ENCODE data around the gene RAD51B. TPM values are rescaled to one million over a fixed set of nuclear protein-coding genes. Genes with fewer than 3 reads are reported as not detected.

The RAD51B gene
- total RNA-seq, 1 experiment from 2014 or later: 16.7 TPM

DNA sequence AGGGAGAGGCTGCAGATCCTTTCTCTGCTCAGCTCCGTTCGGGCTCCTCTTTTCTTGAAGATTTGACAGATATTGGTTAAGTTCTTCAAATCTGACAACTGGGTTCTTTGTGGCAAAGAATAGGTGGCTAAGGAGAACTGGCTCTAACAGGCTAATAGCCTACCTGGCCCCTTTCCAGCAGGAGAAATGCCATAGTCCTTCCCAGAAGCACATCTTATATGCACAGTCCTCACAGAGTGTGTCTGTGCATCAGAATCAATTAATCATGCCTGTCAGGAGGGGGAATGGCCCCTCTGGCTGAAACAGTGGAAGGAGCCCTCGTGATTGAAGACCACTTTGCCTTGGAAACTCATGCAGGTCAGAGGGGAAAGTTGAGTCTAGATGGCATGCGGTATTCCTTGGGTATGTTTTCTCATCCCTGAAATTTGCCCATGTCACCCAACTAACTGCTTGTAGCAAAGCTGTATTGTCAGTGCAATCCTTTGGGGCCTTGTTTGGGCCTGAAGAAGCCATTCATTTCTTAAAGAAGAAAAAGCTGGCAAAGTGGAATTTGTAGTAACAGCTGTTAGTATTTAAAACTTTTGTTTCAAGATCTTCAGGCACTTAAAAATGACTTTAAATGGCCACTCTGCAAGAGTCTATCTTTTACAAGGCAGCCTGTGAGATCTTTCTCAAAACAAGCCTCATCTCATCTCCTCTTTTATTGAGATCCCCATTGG is 721.8 kb downstream of the RAD51B start:
- Histone ChIP-seq H3K79me1 (ENCODE audit: insufficient read depth, low read depth, low read length, poor library complexity, severe bottlenecking) (no peaks in the 10 kb centered on the region), H4K5ac (ENCODE audit: insufficient read length, low read depth, low read length) (no peak overlapping the region), H4K8ac (replicated peaks; ENCODE audit: insufficient read length, low read depth, low read length) (no peak overlapping the region), H3K4me2 (ENCODE audit: insufficient read depth, insufficient read length, low read length) (no peak overlapping the region), H2AFZ (ENCODE audit: low read length) (no peak overlapping the region), H3K23me2 (ENCODE audit: insufficient read length, low read depth, low read length, poor library complexity, severe bottlenecking) (no peaks in the 10 kb centered on the region), H2BK12ac (ENCODE audit: insufficient read length, low read depth, low read length) (no peak overlapping the region), H3K79me2 (ENCODE audit: insufficient read depth, low read length) (no peaks in the 10 kb centered on the region), H4K20me1 (ENCODE audit: control insufficient read depth, insufficient read depth, insufficient read length) (no peaks in the 10 kb centered on the region), H4K91ac (ENCODE audit: insufficient read length, low read depth, low read length) (no peak overlapping the region), H2BK15ac (ENCODE audit: low read depth, low read length) (no peak overlapping the region), H3K23ac (ENCODE audit: insufficient read length, low read depth, low read length) (no peak overlapping the region), H2BK20ac (ENCODE audit: low read depth, low read length, poor library complexity, severe bottlenecking) (no peak overlapping the region), H3K27me3 (ENCODE audit: insufficient read depth, low read length) (no peaks in the 10 kb centered on the region), H2BK120ac (ENCODE audit: low read depth, low read length, poor library complexity, severe bottlenecking) (no peak overlapping the region), H3K27ac (ENCODE audit: insufficient read length, low read depth, low read length) (no peak overlapping the region), H2AK5ac (ENCODE audit: insufficient read length, low read length) (no peak overlapping the region), H3K4me1 (ENCODE audit: insufficient read depth, low read length) (no peaks in the 10 kb centered on the region), H2BK5ac (ENCODE audit: insufficient read length, low read length) (no peak overlapping the region), H3K18ac (ENCODE audit: insufficient read length, low read depth, low read length) (no peak overlapping the region), H3K9me3 (ENCODE audit: control insufficient read depth, low read depth, low read length) (no peaks in the 10 kb centered on the region), H3K9ac (ENCODE audit: extremely low read depth, insufficient read length, low read length) (no peak overlapping the region), H3T11ph (ENCODE audit: low read length) (no peak overlapping the region), H3K4ac (ENCODE audit: low read depth, low read length) (no peak overlapping the region), H3K56ac (ENCODE audit: insufficient read length, low read depth, low read length) (no peak overlapping the region), H3K14ac (ENCODE audit: insufficient read depth, low read length) (no peak overlapping the region)
- Mint-ChIP-seq H3K4me1 (peaks cover 12% of the 10 kb centered on the region in 2 experiments), H3K27me3 (ENCODE audit: low read depth) (peaks cover under 1% of the 10 kb centered on the region), H3K36me3 (ENCODE audit: insufficient read depth in 1 of 3, low read depth in 3 of 3) (no peaks in the 10 kb centered on the region), H3K9me3 (no peaks in the 10 kb centered on the region; a peak in 1 of 5 replicates), H3K4me3 (no peak overlapping the region), H3K27ac (no peak overlapping the region)
- WGBS (ENCODE audit: extremely low coverage, insufficient read length, low lambda C conversion rate): no CpG with 5 or more reads among the region's 4 CpGs
- TF ChIP-seq, protein P1, sequence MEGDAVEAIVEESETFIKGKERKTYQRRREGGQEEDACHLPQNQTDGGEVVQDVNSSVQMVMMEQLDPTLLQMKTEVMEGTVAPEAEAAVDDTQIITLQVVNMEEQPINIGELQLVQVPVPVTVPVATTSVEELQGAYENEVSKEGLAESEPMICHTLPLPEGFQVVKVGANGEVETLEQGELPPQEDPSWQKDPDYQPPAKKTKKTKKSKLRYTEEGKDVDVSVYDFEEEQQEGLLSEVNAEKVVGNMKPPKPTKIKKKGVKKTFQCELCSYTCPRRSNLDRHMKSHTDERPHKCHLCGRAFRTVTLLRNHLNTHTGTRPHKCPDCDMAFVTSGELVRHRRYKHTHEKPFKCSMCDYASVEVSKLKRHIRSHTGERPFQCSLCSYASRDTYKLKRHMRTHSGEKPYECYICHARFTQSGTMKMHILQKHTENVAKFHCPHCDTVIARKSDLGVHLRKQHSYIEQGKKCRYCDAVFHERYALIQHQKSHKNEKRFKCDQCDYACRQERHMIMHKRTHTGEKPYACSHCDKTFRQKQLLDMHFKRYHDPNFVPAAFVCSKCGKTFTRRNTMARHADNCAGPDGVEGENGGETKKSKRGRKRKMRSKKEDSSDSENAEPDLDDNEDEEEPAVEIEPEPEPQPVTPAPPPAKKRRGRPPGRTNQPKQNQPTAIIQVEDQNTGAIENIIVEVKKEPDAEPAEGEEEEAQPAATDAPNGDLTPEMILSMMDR (conservative IDR thresholded peaks at IDR 0.05): no peak
- no peak for DNase-seq
